Liver (tissue), 9 donors: ENCODE measurements around the gene SEC31B. TPM values are rescaled to one million over a fixed set of nuclear protein-coding genes. Genes with fewer than 3 reads are reported as not detected.

ENCODE experiments used
- DNase-seq: peaks from one replicate; pipeline ENCODE4 v3.0.0-alpha.2; 2017; ENCODE audit warnings: low spot score
- H3K27ac ChIP-seq, 2 donors: one replicate each; pipeline ENCODE4 v1.7.0; 2013; ENCODE audit warnings: inconsistent platforms in 2 of 2, low read length in 2 of 2, control low read depth in 1 of 2, low read depth in 1 of 2, mild to moderate bottlenecking in 1 of 2
- H3K27me3 ChIP-seq, 4 donors: one replicate each; pipeline versions ENCODE4 v1.6.1 to v1.7.0; 2013; ENCODE audit warnings: low read length in 3 of 4, inconsistent platforms in 1 of 4, mild to moderate bottlenecking in 1 of 4, moderate library complexity in 1 of 4; ENCODE audit not compliant: control insufficient read depth in 4 of 4, insufficient read depth in 4 of 4
- H3K36me3 ChIP-seq, 4 donors: one replicate each; pipeline versions ENCODE4 v1.6.1 to v1.7.0; 2013; ENCODE audit warnings: low read length in 3 of 4, mild to moderate bottlenecking in 3 of 4, low read depth in 1 of 4, moderate library complexity in 1 of 4; ENCODE audit not compliant: control insufficient read depth in 4 of 4, insufficient read depth in 3 of 4
- H3K4me1 ChIP-seq, 4 donors: one replicate each; pipeline versions ENCODE4 v1.6.1 to v1.7.0; 2013; ENCODE audit warnings: low read length in 3 of 4, mild to moderate bottlenecking in 3 of 4, moderate library complexity in 1 of 4; ENCODE audit not compliant: control insufficient read depth in 4 of 4, insufficient read depth in 4 of 4
- H3K4me3 ChIP-seq, 3 donors: one replicate each; pipeline versions ENCODE4 v1.6.1 to v1.7.0; 2013; ENCODE audit warnings: low read length in 3 of 3, control low read depth in 1 of 3, low read depth in 1 of 3, mild to moderate bottlenecking in 1 of 3
- H3K9ac ChIP-seq, 2 donors: one replicate each; pipeline ENCODE4 v1.7.0; 2013; ENCODE audit warnings: low read length in 2 of 2, mild to moderate bottlenecking in 2 of 2, moderate library complexity in 2 of 2, control low read depth in 1 of 2, low read depth in 1 of 2
- H3K9me3 ChIP-seq, 4 donors: one replicate each; pipeline versions ENCODE4 v1.6.1 to v1.7.0; 2013; ENCODE audit warnings: low read length in 3 of 4; ENCODE audit not compliant: control insufficient read depth in 4 of 4
- EGR1 ChIP-seq, 2 donors: IDR thresholded peaks; 2 replicates each; pipeline ENCODE4 v1.6.1; 2016 to 2018; ENCODE audit warnings: antibody characterized with exemption in 2 of 2, low read depth in 2 of 2
- FOXA1 ChIP-seq: IDR thresholded peaks from 2 replicates; pipeline ENCODE4 v1.6.1; 2016; ENCODE audit warnings: antibody characterized with exemption
- FOXA2 ChIP-seq: IDR thresholded peaks from 2 replicates; pipeline ENCODE4 v1.6.1; 2016; ENCODE audit warnings: antibody characterized with exemption
- GABPA ChIP-seq, 2 donors: IDR thresholded peaks in 1 of 2; conservative IDR thresholded peaks in 1 of 2; 2 replicates each; pipeline ENCODE4 v1.6.1; 2016; ENCODE audit warnings: antibody characterized with exemption in 2 of 2, mild to moderate bottlenecking in 1 of 2, moderate library complexity in 1 of 2
- HNF4A ChIP-seq, 2 donors: conservative IDR thresholded peaks; 2 replicates each; pipeline ENCODE4 v1.6.1; 2016; ENCODE audit warnings: antibody characterized with exemption in 2 of 2, mild to moderate bottlenecking in 2 of 2
- HNF4G ChIP-seq: IDR thresholded peaks from 2 replicates; pipeline ENCODE4 v1.6.1; 2016; ENCODE audit warnings: antibody characterized with exemption
- JUND ChIP-seq, 2 donors: IDR thresholded peaks; 2 replicates each; pipeline ENCODE4 v1.6.1; 2016; ENCODE audit warnings: antibody characterized with exemption in 2 of 2
- NR2F2 ChIP-seq: IDR thresholded peaks from 2 replicates; pipeline ENCODE4 v1.6.1; 2016; ENCODE audit warnings: antibody characterized with exemption
- RAD21 ChIP-seq, 2 donors: IDR thresholded peaks; 2 replicates each; pipeline ENCODE4 v1.6.1; 2016; ENCODE audit warnings: antibody characterized with exemption in 2 of 2, mild to moderate bottlenecking in 2 of 2
- RXRA ChIP-seq, 2 donors: IDR thresholded peaks; 2 replicates each; pipeline ENCODE4 v1.6.1; 2017 to 2018; ENCODE audit warnings: antibody characterized with exemption in 2 of 2, mild to moderate bottlenecking in 1 of 2
- SP1 ChIP-seq: IDR thresholded peaks from 2 replicates; pipeline ENCODE4 v1.6.1; 2018; ENCODE audit warnings: antibody characterized with exemption, mild to moderate bottlenecking
- TAF1 ChIP-seq: conservative IDR thresholded peaks from 2 replicates; pipeline ENCODE4 v1.6.1; 2016; ENCODE audit warnings: antibody characterized with exemption, mild to moderate bottlenecking
- YY1 ChIP-seq: IDR thresholded peaks from 2 replicates; pipeline ENCODE4 v1.6.1; 2016; ENCODE audit warnings: antibody characterized with exemption, mild to moderate bottlenecking
- WGBS: extraction: QIAGEN DNeasy Blood & Tissue Kit; methylation state at CpG from one replicate; pipeline ENCODE4 v1.1.7; 2013; 5-methylcytosine and 5-hydroxymethylcytosine counted together
- polyA plus RNA-seq, 2 donors: library from polyadenylated mRNA; stranded (reverse) in 1 of 2; unstranded in 1 of 2; fragments of 200-250 nt in 1 of 2; fragments of >200 nt in 1 of 2; fragmentation: Nextera tagmentation in 1 of 2; extraction: Ambion mirVana in 1 of 2; gene quantifications; one replicate each; pipeline versions ENCODE4 v1.2.1 to v1.2.3, GENCODE V29; 2013 to 2015
- total RNA-seq, 2 donors: library from RNA; depleted of rRNA; stranded (reverse); fragments of >200 nt; gene quantifications; one replicate each; pipeline ENCODE4 v1.2.3, GENCODE V29; 2014
- TF ChIP-seq, protein P1 (sequence below): IDR thresholded peaks from 2 replicates; pipeline ENCODE4 v1.6.1; 2016; ENCODE audit warnings: antibody characterized with exemption, mild to moderate bottlenecking
- TF ChIP-seq, protein P2 (sequence below): IDR thresholded peaks from 2 replicates; pipeline ENCODE4 v1.6.1; 2016; ENCODE audit warnings: antibody characterized with exemption
- TF ChIP-seq, protein P3 (sequence below): IDR thresholded peaks from 2 replicates; pipeline ENCODE4 v1.6.1; 2016; ENCODE audit warnings: antibody characterized with exemption
- TF ChIP-seq, protein P4 (sequence below): IDR thresholded peaks from 2 replicates; pipeline ENCODE4 v1.6.1; 2016; ENCODE audit warnings: antibody characterized with exemption
- TF ChIP-seq, protein P5 (sequence below): fragments of 150-350 bp; IDR thresholded peaks from 2 replicates; pipeline ENCODE4 v1.5.1; 2017; ENCODE audit warnings: improper control_type of control experiment, low read depth, low read length; ENCODE audit not compliant: missing input control
- donor health status: healthy.
- donor health status: healthy.
- donor health status: healthy.
- donor health status: healthy.
- donor health status: healthy.

The SEC31B gene
- total and polyA plus RNA-seq, 4 donors: 1.3 to 6.6 (median 3.8) TPM

DNA sequence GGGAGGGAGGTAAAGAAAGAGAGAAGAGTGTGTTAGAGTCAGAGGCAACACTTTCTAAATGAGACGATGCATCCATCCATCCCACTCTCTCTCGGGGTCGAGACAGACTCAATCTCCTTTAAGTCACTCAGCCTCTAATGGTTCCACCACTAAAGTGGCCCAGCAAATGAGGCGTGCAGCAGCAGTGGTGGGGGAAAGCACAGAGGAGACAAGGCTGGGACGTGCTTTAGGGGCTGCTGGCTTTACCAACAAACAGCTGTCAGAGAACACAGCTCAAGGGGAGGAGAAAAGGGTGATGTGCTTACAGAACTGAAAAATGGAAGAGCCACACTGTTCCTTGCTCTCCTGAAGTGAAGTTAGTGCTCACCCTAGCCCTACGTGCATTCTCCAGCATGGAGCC, 4.5 kb upstream of the SEC31B start:
- WGBS: 93% methylated on average over 6 of the region's 6 CpGs
- peaks cover 0 to 31% (median 28%) of the 10 kb centered on the region in 4 donors for H3K36me3 ChIP-seq
- H3K4me3 ChIP-seq: no peak overlapping the region
- H3K9me3 ChIP-seq: no peaks in the 10 kb centered on the region
- H3K27me3 ChIP-seq: no peaks in the 10 kb centered on the region
- no peak overlapping the region for H3K9ac ChIP-seq
- no peak overlapping the region for H3K27ac ChIP-seq
- TF ChIP-seq FOXA1 (no peak), HNF4A (conservative IDR thresholded peaks at IDR 0.05) (no peak), EGR1 (IDR thresholded peaks at IDR 0.05; ENCODE audit: low read depth in 2 of 2) (no peak), JUND (IDR thresholded peaks at IDR 0.05) (no peak), HNF4G (no peak), GABPA (IDR thresholded peaks at IDR 0.05 in 1 of 2, conservative IDR thresholded peaks at IDR 0.05 in 1 of 2) (no peak), YY1 (no peak), RXRA (IDR thresholded peaks at IDR 0.05) (no peak)
- TF ChIP-seq, protein P1, sequence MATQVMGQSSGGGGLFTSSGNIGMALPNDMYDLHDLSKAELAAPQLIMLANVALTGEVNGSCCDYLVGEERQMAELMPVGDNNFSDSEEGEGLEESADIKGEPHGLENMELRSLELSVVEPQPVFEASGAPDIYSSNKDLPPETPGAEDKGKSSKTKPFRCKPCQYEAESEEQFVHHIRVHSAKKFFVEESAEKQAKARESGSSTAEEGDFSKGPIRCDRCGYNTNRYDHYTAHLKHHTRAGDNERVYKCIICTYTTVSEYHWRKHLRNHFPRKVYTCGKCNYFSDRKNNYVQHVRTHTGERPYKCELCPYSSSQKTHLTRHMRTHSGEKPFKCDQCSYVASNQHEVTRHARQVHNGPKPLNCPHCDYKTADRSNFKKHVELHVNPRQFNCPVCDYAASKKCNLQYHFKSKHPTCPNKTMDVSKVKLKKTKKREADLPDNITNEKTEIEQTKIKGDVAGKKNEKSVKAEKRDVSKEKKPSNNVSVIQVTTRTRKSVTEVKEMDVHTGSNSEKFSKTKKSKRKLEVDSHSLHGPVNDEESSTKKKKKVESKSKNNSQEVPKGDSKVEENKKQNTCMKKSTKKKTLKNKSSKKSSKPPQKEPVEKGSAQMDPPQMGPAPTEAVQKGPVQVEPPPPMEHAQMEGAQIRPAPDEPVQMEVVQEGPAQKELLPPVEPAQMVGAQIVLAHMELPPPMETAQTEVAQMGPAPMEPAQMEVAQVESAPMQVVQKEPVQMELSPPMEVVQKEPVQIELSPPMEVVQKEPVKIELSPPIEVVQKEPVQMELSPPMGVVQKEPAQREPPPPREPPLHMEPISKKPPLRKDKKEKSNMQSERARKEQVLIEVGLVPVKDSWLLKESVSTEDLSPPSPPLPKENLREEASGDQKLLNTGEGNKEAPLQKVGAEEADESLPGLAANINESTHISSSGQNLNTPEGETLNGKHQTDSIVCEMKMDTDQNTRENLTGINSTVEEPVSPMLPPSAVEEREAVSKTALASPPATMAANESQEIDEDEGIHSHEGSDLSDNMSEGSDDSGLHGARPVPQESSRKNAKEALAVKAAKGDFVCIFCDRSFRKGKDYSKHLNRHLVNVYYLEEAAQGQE: no peak
- H3K4me1 ChIP-seq: peaks cover 3 to 16% (median 11%) of the 10 kb centered on the region in 4 donors
- no peak for DNase-seq

DNA sequence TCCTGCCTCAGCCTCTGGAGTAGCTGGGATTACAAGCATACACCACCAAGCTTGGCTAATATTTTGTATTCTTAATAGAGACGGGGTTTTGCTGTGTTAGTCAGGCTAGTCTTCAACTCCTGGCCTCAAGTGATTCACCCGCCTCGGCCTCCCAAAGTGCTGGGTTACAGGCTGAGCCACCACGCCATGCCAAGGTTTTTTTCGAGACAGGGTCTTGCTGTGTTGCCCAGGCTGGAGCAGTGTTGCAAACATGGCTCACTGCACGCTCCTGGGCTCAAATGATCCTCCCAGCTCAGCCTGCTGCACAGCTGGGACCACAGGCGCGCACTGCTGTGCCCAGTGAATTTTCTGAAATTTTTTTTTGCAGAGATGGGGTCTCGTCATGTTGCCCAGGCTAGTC, 3.3 kb upstream of the SEC31B start:
- WGBS: 91% methylated on average over 9 of the region's 9 CpGs
- no peak overlapping the region for H3K9ac ChIP-seq
- DNase-seq: no peak
- no peaks in the 10 kb centered on the region for H3K27me3 ChIP-seq
- no peaks in the 10 kb centered on the region for H3K9me3 ChIP-seq
- peaks cover 3 to 16% (median 6%) of the 10 kb centered on the region in 4 donors for H3K4me1 ChIP-seq
- TF ChIP-seq HNF4A (conservative IDR thresholded peaks at IDR 0.05) (no peak), FOXA1 (no peak), RXRA (IDR thresholded peaks at IDR 0.05) (no peak), JUND (IDR thresholded peaks at IDR 0.05) (no peak), TAF1 (no peak), FOXA2 (no peak), EGR1 (IDR thresholded peaks at IDR 0.05; ENCODE audit: low read depth in 2 of 2) (no peak), NR2F2 (no peak), HNF4G (no peak), YY1 (no peak), RAD21 (IDR thresholded peaks at IDR 0.05) (no peak), SP1 (no peak), GABPA (IDR thresholded peaks at IDR 0.05 in 1 of 2, conservative IDR thresholded peaks at IDR 0.05 in 1 of 2) (no peak)
- TF ChIP-seq, protein P2, sequence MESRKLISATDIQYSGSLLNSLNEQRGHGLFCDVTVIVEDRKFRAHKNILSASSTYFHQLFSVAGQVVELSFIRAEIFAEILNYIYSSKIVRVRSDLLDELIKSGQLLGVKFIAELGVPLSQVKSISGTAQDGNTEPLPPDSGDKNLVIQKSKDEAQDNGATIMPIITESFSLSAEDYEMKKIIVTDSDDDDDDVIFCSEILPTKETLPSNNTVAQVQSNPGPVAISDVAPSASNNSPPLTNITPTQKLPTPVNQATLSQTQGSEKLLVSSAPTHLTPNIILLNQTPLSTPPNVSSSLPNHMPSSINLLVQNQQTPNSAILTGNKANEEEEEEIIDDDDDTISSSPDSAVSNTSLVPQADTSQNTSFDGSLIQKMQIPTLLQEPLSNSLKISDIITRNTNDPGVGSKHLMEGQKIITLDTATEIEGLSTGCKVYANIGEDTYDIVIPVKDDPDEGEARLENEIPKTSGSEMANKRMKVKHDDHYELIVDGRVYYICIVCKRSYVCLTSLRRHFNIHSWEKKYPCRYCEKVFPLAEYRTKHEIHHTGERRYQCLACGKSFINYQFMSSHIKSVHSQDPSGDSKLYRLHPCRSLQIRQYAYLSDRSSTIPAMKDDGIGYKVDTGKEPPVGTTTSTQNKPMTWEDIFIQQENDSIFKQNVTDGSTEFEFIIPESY: no peak
- TF ChIP-seq, protein P3, sequence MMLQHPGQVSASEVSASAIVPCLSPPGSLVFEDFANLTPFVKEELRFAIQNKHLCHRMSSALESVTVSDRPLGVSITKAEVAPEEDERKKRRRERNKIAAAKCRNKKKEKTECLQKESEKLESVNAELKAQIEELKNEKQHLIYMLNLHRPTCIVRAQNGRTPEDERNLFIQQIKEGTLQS: no peak
- TF ChIP-seq, protein P4, sequence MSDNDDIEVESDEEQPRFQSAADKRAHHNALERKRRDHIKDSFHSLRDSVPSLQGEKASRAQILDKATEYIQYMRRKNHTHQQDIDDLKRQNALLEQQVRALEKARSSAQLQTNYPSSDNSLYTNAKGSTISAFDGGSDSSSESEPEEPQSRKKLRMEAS: no peak
- TF ChIP-seq, protein P5, sequence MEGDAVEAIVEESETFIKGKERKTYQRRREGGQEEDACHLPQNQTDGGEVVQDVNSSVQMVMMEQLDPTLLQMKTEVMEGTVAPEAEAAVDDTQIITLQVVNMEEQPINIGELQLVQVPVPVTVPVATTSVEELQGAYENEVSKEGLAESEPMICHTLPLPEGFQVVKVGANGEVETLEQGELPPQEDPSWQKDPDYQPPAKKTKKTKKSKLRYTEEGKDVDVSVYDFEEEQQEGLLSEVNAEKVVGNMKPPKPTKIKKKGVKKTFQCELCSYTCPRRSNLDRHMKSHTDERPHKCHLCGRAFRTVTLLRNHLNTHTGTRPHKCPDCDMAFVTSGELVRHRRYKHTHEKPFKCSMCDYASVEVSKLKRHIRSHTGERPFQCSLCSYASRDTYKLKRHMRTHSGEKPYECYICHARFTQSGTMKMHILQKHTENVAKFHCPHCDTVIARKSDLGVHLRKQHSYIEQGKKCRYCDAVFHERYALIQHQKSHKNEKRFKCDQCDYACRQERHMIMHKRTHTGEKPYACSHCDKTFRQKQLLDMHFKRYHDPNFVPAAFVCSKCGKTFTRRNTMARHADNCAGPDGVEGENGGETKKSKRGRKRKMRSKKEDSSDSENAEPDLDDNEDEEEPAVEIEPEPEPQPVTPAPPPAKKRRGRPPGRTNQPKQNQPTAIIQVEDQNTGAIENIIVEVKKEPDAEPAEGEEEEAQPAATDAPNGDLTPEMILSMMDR: no peak
- TF ChIP-seq, protein P1: no peak
- peaks cover 0 to 31% (median 28%) of the 10 kb centered on the region in 4 donors for H3K36me3 ChIP-seq
- H3K27ac ChIP-seq: no peak overlapping the region
- no peak overlapping the region for H3K4me3 ChIP-seq
